Gastroesophageal sphincter (tissue), 3 donors: ENCODE measurements around the gene ERBB2.

ENCODE experiments used
- POLR2A ChIP-seq, 2 donors: fragments of 450-650 bp; IDR thresholded peaks; one replicate each; pipeline ENCODE4 v1.6.1; 2017; ENCODE audit warnings: antibody characterized with exemption in 2 of 2, mild to moderate bottlenecking in 2 of 2, moderate library complexity in 1 of 2
- POLR2AphosphoS5 ChIP-seq: sonication (generic); formaldehyde crosslinking; IDR thresholded peaks from one replicate; pipeline ENCODE4 v1.6.1; 2017; ENCODE audit warnings: antibody characterized with exemption
- TF ChIP-seq, protein P1 (sequence below), 4 experiments: fragments of 200-600 bp in 2 of 4; fragments of 450-650 bp in 2 of 4; sonication (generic) in 1 of 4; IDR thresholded peaks; one replicate each; pipeline ENCODE4 v1.5.1; 2017 to 2019; ENCODE audit warnings: antibody characterized with exemption in 4 of 4, mild to moderate bottlenecking in 2 of 4, moderate library complexity in 2 of 4

- TF ChIP-seq, protein P1, sequence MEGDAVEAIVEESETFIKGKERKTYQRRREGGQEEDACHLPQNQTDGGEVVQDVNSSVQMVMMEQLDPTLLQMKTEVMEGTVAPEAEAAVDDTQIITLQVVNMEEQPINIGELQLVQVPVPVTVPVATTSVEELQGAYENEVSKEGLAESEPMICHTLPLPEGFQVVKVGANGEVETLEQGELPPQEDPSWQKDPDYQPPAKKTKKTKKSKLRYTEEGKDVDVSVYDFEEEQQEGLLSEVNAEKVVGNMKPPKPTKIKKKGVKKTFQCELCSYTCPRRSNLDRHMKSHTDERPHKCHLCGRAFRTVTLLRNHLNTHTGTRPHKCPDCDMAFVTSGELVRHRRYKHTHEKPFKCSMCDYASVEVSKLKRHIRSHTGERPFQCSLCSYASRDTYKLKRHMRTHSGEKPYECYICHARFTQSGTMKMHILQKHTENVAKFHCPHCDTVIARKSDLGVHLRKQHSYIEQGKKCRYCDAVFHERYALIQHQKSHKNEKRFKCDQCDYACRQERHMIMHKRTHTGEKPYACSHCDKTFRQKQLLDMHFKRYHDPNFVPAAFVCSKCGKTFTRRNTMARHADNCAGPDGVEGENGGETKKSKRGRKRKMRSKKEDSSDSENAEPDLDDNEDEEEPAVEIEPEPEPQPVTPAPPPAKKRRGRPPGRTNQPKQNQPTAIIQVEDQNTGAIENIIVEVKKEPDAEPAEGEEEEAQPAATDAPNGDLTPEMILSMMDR (IDR thresholded peaks at IDR 0.05), result no peak
- TF ChIP-seq POLR2A (IDR thresholded peaks at IDR 0.05) (no peak), POLR2AphosphoS5 (no peak)
These were observed 45.0 kb downstream of the ERBB2 start for GRCh38 chr17:39744836-39745215.
